ENCODE results near the gene TNRC18. TPM values are rescaled to one million over a fixed set of nuclear protein-coding genes. Genes with fewer than 3 reads are reported as not detected.

TNRC18 gene
- total RNA-seq, 1 donor from 2014 or later, result 95.4 TPM

- H3K4me1 Mint-ChIP-seq (ENCODE audit: low read depth), result peaks cover 21% of the 10 kb centered on the region
- no peak overlapping the region for H3K4me3 Mint-ChIP-seq (ENCODE audit: unreplicated experiment)
- TF ChIP-seq, protein P1, sequence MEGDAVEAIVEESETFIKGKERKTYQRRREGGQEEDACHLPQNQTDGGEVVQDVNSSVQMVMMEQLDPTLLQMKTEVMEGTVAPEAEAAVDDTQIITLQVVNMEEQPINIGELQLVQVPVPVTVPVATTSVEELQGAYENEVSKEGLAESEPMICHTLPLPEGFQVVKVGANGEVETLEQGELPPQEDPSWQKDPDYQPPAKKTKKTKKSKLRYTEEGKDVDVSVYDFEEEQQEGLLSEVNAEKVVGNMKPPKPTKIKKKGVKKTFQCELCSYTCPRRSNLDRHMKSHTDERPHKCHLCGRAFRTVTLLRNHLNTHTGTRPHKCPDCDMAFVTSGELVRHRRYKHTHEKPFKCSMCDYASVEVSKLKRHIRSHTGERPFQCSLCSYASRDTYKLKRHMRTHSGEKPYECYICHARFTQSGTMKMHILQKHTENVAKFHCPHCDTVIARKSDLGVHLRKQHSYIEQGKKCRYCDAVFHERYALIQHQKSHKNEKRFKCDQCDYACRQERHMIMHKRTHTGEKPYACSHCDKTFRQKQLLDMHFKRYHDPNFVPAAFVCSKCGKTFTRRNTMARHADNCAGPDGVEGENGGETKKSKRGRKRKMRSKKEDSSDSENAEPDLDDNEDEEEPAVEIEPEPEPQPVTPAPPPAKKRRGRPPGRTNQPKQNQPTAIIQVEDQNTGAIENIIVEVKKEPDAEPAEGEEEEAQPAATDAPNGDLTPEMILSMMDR (IDR thresholded peaks at IDR 0.05), result no peak
- H3K27ac Mint-ChIP-seq (ENCODE audit: unreplicated experiment), result no peak overlapping the region
- H3K9me3 Mint-ChIP-seq (ENCODE audit: low read depth), result no peaks in the 10 kb centered on the region
- H3K36me3 Mint-ChIP-seq (ENCODE audit: low read depth), result peaks cover 13% of the 10 kb centered on the region
- H3K27me3 Mint-ChIP-seq (ENCODE audit: low read depth), result no peaks in the 10 kb centered on the region
- no peak for DNase-seq (ENCODE audit: low spot score)
Observed at GRCh38 chr7:5430612-5430947, 6.9 kb upstream of the TNRC18 start.

DNA sequence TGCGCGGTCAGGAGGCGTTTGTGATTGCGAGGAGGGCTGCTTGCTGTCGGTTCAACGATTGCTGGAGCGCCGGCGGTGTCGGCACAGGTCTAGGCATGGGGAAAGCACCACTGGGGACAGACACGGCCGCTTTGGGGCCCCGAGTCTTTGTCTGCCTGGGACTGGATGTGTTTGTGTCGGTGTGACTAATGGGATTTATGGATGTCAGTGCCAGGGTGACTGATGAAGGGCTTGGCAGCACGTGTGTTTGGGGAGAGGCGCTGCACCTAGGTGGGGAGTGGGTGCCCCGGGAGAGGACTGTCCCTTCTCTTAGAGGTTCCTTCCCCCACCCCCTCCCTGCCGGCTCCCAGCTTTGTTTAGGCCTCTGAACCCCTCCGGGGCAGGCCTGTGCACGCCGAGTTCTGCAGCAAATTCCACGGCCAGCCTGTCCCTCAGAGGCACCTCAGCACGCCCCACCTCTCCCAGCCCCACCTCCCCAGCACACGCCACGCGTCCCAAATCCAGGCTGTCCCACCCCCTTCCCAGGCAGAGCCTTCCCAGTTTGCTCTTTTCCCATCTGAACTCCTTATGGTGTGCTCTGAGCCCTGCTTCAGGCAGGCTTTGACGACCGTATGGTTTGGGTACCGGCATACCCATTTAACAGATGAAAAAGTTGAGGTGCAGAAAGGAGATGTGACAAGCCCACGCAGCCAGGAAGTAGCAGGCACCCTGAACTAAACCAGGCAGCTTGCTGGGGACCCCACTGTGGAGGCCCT lies 6.4 kb upstream of the TNRC18 start:
- Mint-ChIP-seq H3K4me3 (ENCODE audit: unreplicated experiment) (peak overlapping the region; percentile 97), H3K4me1 (ENCODE audit: low read depth) (peaks cover 21% of the 10 kb centered on the region), H3K9me3 (ENCODE audit: low read depth) (no peaks in the 10 kb centered on the region), H3K27ac (ENCODE audit: unreplicated experiment) (peak overlapping the region; percentile 100), H3K36me3 (ENCODE audit: low read depth) (peaks cover 13% of the 10 kb centered on the region), H3K27me3 (ENCODE audit: low read depth) (no peaks in the 10 kb centered on the region)
- DNase-seq (ENCODE audit: low spot score), result no peak
- TF ChIP-seq, protein P1 (IDR thresholded peaks at IDR 0.05), result no peak

GRCh38 chr7:5429253-5429856 lies 5.7 kb upstream of the TNRC18 start:
- TF ChIP-seq, protein P1 (IDR thresholded peaks at IDR 0.05), result no peak
- no peaks in the 10 kb centered on the region for H3K9me3 Mint-ChIP-seq (ENCODE audit: low read depth)
- H3K36me3 Mint-ChIP-seq (ENCODE audit: low read depth), result peaks cover 12% of the 10 kb centered on the region
- H3K27me3 Mint-ChIP-seq (ENCODE audit: low read depth), result no peaks in the 10 kb centered on the region
- H3K27ac Mint-ChIP-seq (ENCODE audit: unreplicated experiment), result peak overlapping the region; percentile 100
- no peak for DNase-seq (ENCODE audit: low spot score)
- peak overlapping the region; percentile 97 for H3K4me3 Mint-ChIP-seq (ENCODE audit: unreplicated experiment)
- peaks cover 21% of the 10 kb centered on the region for H3K4me1 Mint-ChIP-seq (ENCODE audit: low read depth)

- Mint-ChIP-seq H3K9me3 (ENCODE audit: low read depth) (no peaks in the 10 kb centered on the region), H3K27ac (ENCODE audit: unreplicated experiment) (peak overlapping the region; percentile 100), H3K36me3 (ENCODE audit: low read depth) (peaks cover 11% of the 10 kb centered on the region), H3K4me1 (ENCODE audit: low read depth) (peaks cover 21% of the 10 kb centered on the region), H3K27me3 (ENCODE audit: low read depth) (no peaks in the 10 kb centered on the region), H3K4me3 (ENCODE audit: unreplicated experiment) (peak overlapping the region; percentile 97)
- TF ChIP-seq, protein P1 (IDR thresholded peaks at IDR 0.05), result peak; percentile 53
- DNase-seq (ENCODE audit: low spot score), result no peak
Observed at GRCh38 chr7:5428478-5429252, 5.0 kb upstream of the TNRC18 start.

DNA sequence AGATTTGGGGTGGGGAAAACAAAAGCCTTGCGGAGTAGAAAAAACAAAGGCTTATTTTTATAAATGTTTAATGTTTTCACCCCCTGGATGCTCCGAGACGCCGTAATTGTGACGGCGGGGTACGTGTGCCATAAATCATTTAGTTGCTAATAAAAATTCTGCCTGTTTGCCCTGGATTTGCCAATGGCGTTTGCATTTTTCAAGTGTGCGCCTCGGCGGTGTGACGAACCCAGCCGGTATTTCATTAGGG lies 2.5 kb upstream of the TNRC18 start:
- Mint-ChIP-seq H3K36me3 (ENCODE audit: low read depth) (no peaks in the 10 kb centered on the region), H3K27me3 (ENCODE audit: low read depth) (no peaks in the 10 kb centered on the region), H3K27ac (ENCODE audit: unreplicated experiment) (peak overlapping the region; percentile 100), H3K4me1 (ENCODE audit: low read depth) (peaks cover 15% of the 10 kb centered on the region), H3K4me3 (ENCODE audit: unreplicated experiment) (peak overlapping the region; percentile 97), H3K9me3 (ENCODE audit: low read depth) (no peaks in the 10 kb centered on the region)
- DNase-seq (ENCODE audit: low spot score), result no peak
- TF ChIP-seq, protein P1 (IDR thresholded peaks at IDR 0.05), result no peak
